ENCODE data around the gene TMX1.

Gene TMX1

GRCh38 chr14:51244591-51244990 lies 4.5 kb downstream of the TMX1 start:
- DNase-seq = no peak

- no peak for DNase-seq
These were observed 6.0 kb downstream of the TMX1 start for GRCh38 chr14:51246032-51246431.

GRCh38 chr14:51248016-51248987 lies 8.3 kb downstream of the TMX1 start:
- DNase-seq = no peak

- no peak for DNase-seq
These were observed 11.4 kb downstream of the TMX1 start for GRCh38 chr14:51251486-51251885.

- DNase-seq = no peak
These were observed 13.8 kb downstream of the TMX1 start for GRCh38 chr14:51253880-51254279.

- no peak for DNase-seq
These were observed 18.2 kb downstream of the TMX1 start for GRCh38 chr14:51258280-51258679.

GRCh38 chr14:51258788-51259187 lies 18.7 kb downstream of the TMX1 start:
- DNase-seq = no peak

GRCh38 chr14:51260225-51260624 lies 20.2 kb downstream of the TMX1 start:
- DNase-seq = no peak

GRCh38 chr14:51261151-51261550 lies 21.1 kb downstream of the TMX1 start:
- no peak for DNase-seq

GRCh38 chr14:51262868-51263267 lies 22.8 kb downstream of the TMX1 start:
- no peak for DNase-seq

- no peak for DNase-seq
These were observed 29.6 kb downstream of the TMX1 start for GRCh38 chr14:51269634-51270033.

- no peak for DNase-seq
These were observed 36.6 kb downstream of the TMX1 start for GRCh38 chr14:51276605-51277004.

- DNase-seq = no peak
These were observed 37.8 kb downstream of the TMX1 start for GRCh38 chr14:51277753-51278415.

GRCh38 chr14:51282517-51282916 lies 42.5 kb downstream of the TMX1 start:
- DNase-seq = no peak

GRCh38 chr14:51283402-51284085 lies 43.5 kb downstream of the TMX1 start:
- DNase-seq = peak in 2 of 6 experiments; percentile 20 to 28

- no peak for DNase-seq
These were observed 44.2 kb downstream of the TMX1 start for GRCh38 chr14:51284241-51284640.

- DNase-seq = no peak
These were observed 45.1 kb downstream of the TMX1 start for GRCh38 chr14:51285120-51285519.

GRCh38 chr14:51289169-51289568 lies 49.1 kb downstream of the TMX1 start:
- DNase-seq = no peak

- no peak for DNase-seq
These were observed 50.1 kb downstream of the TMX1 start for GRCh38 chr14:51290132-51290531.

- DNase-seq = no peak
These were observed 51.0 kb downstream of the TMX1 start for GRCh38 chr14:51291016-51291415.

GRCh38 chr14:51293149-51293911 lies 53.3 kb downstream of the TMX1 start:
- DNase-seq = no peak

GRCh38 chr14:51293912-51294389 lies 53.9 kb downstream of the TMX1 start:
- DNase-seq = no peak
